WI38 (cell line): Measurements from ENCODE around the gene UGT1A10.
"Not testable (repeated sequence)": the region's sequence is repeated elsewhere in the genome, so short reads cannot be mapped to it uniquely, and the experiment has no call there.

Experiments
- H3K4me3 ChIP-seq: 2 replicates; pipeline ENCODE4 v1.5.1; 2011; ENCODE audit warnings: low read depth, mild to moderate bottlenecking, control low read depth, low read length
- TF ChIP-seq, protein P1 (sequence below): IDR thresholded peaks from 2 replicates; pipeline ENCODE4 v1.5.1; 2012; ENCODE audit warnings: low read depth, mild to moderate bottlenecking, control low read depth, low read length

The UGT1A10 gene

DNA sequence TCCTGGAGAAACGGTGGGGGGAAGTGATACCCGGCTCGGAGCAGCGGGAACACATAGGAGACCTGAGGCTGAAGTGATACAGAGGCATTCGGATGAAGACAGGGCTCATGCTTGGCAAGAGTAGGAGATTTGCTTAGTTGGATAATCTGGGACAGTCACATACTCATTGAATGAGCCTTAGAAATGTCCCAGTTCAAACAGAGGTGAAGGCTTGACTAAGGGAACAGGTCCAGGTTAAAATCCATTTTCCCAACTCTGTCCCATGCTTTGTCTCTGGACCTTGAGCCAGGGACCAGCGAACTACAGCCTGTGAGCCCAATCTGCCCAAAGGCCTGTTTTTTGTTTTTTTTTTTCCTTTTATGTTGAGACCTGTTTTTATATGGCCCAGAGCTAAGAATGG is 57.7 kb downstream of the UGT1A10 start:
- TF ChIP-seq, protein P1, sequence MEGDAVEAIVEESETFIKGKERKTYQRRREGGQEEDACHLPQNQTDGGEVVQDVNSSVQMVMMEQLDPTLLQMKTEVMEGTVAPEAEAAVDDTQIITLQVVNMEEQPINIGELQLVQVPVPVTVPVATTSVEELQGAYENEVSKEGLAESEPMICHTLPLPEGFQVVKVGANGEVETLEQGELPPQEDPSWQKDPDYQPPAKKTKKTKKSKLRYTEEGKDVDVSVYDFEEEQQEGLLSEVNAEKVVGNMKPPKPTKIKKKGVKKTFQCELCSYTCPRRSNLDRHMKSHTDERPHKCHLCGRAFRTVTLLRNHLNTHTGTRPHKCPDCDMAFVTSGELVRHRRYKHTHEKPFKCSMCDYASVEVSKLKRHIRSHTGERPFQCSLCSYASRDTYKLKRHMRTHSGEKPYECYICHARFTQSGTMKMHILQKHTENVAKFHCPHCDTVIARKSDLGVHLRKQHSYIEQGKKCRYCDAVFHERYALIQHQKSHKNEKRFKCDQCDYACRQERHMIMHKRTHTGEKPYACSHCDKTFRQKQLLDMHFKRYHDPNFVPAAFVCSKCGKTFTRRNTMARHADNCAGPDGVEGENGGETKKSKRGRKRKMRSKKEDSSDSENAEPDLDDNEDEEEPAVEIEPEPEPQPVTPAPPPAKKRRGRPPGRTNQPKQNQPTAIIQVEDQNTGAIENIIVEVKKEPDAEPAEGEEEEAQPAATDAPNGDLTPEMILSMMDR: no peak
- no peak overlapping the region for H3K4me3 ChIP-seq

GRCh38 chr2:233698740-233699139 is 62.5 kb downstream of the UGT1A10 start:
- TF ChIP-seq, protein P1: no peak
- no peak overlapping the region for H3K4me3 ChIP-seq

DNA sequence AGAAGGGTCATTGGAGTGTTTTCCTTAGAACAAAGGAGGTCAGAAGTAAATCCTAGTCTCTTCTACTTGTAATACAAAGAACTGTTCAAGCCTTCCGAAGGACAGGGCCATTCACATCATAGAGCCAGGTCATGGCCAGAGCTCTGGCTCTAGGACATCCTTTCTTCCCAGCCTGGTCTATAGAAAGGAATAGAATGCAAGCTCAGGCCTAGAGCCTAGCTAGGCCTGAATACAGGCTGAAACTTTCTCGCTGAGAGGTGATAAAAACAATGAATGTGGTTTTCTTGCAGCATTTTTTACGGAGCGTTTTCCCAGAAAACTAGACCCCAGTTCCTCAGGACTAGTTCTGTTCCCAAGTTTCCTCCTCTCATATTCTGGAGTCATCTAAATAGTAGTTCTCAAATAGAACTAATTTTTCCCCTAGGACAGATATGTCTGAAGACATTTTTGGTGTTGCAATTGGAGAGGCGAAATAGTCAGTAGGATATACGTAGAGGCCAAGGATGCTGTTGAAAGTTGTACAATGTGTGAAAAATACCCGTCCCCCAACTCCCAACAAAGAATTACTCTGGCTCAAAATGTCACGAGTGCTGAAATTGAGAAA is 63.3 kb downstream of the UGT1A10 start:
- no peak overlapping the region for H3K4me3 ChIP-seq
- TF ChIP-seq, protein P1: no peak

DNA sequence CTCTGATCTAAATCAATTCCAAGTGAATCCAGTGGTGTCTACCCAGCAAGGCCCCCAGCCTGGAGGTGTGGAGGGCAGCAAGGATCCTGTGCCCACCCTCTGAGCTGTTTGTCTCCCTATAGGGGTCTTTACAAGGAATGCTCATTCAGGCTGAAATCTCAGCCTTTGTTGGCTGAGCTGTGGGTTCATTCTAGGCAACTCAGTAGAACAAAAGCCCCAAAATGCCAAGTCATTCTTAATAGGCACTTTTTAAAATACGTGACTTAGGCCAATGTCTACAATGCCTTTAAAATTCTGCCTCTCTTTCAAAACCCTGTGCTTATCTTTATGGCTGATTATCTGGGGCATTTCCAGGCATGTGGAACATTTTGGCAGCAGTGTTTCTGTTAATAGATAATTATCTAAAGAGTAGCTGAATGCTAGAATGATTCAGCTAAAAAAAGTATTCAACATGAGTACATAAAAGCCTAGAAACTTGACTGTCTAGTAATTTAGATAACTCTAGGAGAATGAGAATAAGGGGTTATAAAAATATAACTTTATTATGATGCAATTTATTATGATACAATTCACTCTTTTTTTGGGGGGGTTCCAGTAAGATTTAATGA is 63.9 kb downstream of the UGT1A10 start:
- TF ChIP-seq, protein P1: no peak

GRCh38 chr2:233700842-233701241 is 64.6 kb downstream of the UGT1A10 start:
- not testable (repeated sequence) for H3K4me3 ChIP-seq

More for the DNA sequence above, 63.9 kb downstream of the UGT1A10 start:
- no peak overlapping the region for H3K4me3 ChIP-seq

DNA sequence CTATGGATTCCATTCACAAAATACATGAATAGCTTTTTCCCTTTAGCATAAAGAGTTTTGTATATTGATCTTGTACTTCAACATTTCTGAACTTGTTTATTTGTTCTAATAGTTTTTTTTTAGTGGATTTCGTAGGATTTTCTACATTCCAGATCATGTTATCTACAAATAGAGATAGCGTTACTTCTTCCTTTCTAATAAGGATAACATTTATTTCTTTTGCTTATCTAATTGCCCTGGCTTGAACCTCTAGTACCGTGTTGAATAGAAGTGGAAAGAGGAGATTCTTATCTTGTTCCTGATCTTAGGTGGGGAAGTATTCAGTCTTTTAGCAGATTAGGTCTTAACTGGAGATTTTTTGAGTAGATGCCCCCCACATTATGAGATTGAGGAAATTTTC is 66.0 kb downstream of the UGT1A10 start:
- TF ChIP-seq, protein P1: no peak
- H3K4me3 ChIP-seq: no peak overlapping the region

- no peak overlapping the region for H3K4me3 ChIP-seq
- TF ChIP-seq, protein P1: no peak
These were observed 69.8 kb downstream of the UGT1A10 start for GRCh38 chr2:233705911-233706506.
